Suppressor macrophage treated with lipopolysaccharide for 1 hour (primary cell): ENCODE data around the gene KBTBD13.

Experiments
- DNase-seq, 3 donors: peaks; one replicate each; pipeline ENCODE4 v3.0.0-alpha.2; 2020 to 2022

Gene KBTBD13

DNA sequence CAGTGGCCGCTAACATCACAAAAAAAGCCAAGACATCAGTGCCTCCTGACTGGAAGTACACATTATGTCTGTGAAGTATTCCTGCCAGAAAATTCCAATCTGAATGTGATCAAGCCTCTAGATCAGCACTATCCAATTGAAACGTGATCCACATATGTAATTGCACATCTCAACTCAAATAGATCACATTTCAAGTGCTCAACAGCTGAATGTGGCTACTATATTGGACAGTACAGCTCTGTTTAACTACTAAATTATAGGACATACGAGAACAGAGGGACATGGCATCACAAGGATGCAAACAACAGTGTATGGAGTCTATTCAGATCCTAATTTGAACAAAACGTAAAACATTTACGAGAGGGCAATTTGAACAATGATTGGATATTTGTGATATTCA, 39.0 kb downstream of the KBTBD13 start:
- no peak for DNase-seq
